GF-D8 (cell line): ENCODE results near the gene NAXD.
A peak's percentile ranks its signal among the peaks of the same experiment; 100 is the strongest.
"Not testable (repeated sequence)": the region's sequence is repeated elsewhere in the genome, so short reads cannot be mapped to it uniquely, and the experiment has no call there.

Experiments
- DNase-seq: peaks from one replicate; lab custom pipeline; 2025; lab: John Stamatoyannopoulos, UW

NAXD gene

GRCh38 chr13:110615322-110616102 lies at the start of gene NAXD:
TSS of gene NAXD (plus strand) at chr13:110615545. CDS start at chr13:110615602, 57 bp downstream.
- DNase-seq = peak; percentile 54

GRCh38 chr13:110566171-110566570 lies 49.2 kb upstream of the NAXD start:
- DNase-seq = no peak

GRCh38 chr13:110568612-110569011 lies 46.7 kb upstream of the NAXD start:
- no peak for DNase-seq

GRCh38 chr13:110569962-110570361 lies 45.4 kb upstream of the NAXD start:
- DNase-seq = not testable (repeated sequence)

DNA sequence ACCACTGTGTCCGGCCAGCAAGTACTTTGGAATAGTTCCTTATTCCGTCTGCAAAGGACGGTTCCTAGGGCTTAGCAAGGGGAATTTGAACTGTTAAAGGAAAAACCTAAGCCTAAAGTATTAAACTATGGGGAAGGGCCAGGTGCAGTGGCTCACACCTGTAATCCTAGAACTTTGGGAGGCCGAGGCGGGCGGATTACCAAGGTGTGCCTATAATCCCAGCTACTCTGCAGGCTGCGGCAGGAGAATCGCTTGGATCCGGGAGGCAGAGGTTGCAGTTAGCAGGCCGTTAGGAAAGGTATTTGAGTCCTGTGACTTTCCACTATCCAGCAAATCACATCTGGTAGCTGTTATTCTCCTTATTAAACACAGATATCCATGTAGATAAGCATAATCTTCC lies 44.5 kb upstream of the NAXD start:
- no peak for DNase-seq

GRCh38 chr13:110571896-110572777 lies 43.2 kb upstream of the NAXD start:
- no peak for DNase-seq

- no peak for DNase-seq
Observed at GRCh38 chr13:110572778-110573118, 42.6 kb upstream of the NAXD start.

DNA sequence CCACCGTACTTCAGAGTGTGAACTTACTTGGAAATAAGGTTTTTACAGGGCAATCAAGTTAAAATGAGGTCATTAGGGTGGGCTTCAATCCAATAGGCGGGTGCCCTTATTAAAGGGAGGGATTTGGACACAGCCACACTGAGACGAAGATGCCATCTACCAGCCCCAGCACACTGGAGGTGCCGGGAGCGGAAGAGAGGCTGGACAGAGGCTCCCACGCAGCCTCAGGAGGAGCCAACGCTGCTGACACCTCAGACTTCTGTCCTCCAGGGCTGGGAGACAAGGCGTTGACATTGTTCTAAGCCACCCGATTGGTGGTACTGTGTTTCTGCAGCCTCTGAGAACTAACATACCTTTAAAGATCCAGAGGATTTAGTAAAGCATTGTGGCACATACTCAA lies 41.2 kb upstream of the NAXD start:
- DNase-seq = no peak

- DNase-seq = peak; percentile 75
Observed at GRCh38 chr13:110575322-110576069, 39.8 kb upstream of the NAXD start.

- no peak for DNase-seq
Observed at GRCh38 chr13:110576070-110576394, 39.3 kb upstream of the NAXD start.

- DNase-seq = no peak
Observed at GRCh38 chr13:110576736-110577476, 38.4 kb upstream of the NAXD start.

- DNase-seq = no peak
Observed at GRCh38 chr13:110578363-110578762, 37.0 kb upstream of the NAXD start.

GRCh38 chr13:110580800-110581199 lies 34.5 kb upstream of the NAXD start:
- DNase-seq = no peak

DNA sequence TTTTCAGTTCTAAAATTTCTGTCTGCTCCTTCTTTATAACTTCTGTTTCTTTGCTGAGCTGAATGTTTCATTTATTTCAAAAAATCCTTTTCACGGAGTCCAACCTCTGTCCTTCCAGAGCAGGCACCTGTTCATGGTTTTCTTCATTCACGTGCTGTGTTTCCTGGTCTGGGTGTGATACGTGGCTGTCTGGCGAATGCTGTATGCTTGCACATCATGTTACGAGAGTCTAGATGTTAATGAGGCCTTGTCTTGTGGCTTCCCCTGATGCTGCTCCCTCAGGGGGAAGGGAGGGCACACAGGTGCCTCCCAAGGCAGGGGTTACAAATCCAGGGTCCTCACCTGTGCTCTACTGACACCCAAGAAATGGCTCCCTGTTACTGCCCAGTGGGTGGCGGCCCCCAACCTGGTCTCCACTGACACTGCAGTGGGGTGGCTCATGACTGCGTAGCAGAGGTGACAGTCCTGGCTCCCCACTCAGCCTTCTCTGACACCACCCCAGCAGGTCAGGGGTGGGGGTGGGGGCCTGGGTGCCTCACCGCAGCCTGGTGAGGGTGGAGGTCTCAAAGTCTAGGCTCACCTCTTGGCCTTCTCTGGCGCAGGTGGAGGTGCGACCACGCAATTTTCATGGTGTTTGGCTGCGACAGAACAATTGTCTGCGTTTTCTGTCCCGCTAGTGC lies 33.7 kb upstream of the NAXD start:
- no peak for DNase-seq

DNA sequence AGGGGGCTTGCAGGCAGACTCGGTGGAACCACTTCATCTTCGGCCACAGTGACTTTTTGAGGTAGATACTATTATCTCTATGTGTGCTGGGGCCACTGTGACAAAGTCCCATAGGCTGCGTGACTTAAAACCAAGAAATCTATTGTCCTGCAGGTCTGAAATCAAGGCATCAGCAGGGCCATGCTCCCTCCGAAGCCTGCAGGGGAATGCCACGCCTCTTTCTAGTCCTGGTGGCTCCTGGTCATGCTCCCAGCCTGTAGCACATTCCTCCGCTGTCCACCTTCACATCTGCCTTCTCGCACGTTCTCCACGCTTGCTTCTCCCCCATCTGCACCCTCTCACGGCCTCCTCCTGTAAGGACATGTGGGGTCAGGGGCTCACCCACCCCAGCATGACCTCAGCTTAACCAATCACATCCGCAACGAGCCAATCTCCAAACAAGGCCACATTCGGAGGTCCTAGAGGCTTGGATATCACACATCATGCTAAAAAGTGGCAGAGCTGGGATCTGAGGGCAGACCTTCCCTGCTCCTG lies 32.9 kb upstream of the NAXD start:
- DNase-seq = no peak

DNA sequence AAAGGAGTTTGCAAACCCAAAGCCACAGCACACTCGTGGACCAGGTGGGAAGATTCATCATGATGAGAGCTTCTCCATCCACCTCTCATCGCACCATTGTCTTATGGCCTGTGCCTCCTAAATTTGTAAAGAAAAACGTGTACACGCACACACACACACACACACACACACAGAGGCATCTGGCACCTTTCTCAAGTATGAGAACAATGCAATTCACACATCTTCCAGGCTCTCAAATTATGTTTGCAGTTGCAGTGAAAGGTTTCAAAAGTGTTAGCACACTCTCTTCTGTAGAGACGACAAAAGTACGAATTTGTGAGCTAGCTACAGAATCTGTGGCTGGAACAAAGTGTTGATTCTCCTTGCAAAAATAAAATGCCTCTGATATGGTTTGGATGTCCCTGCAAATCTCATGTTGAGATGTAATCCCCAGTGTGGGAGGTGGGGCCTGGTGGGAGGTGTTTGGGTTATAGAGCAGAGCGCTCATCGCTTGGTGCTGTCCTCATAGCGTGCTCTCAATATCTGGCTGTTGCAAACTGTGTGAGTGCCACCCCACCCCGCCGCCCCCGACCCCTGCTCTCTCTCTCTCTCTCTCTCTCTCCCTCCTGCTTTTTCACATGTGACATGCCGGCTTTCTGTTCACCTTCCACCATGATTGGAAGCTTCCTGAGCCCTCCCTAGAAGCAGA lies 32.0 kb upstream of the NAXD start:
- no peak for DNase-seq

DNA sequence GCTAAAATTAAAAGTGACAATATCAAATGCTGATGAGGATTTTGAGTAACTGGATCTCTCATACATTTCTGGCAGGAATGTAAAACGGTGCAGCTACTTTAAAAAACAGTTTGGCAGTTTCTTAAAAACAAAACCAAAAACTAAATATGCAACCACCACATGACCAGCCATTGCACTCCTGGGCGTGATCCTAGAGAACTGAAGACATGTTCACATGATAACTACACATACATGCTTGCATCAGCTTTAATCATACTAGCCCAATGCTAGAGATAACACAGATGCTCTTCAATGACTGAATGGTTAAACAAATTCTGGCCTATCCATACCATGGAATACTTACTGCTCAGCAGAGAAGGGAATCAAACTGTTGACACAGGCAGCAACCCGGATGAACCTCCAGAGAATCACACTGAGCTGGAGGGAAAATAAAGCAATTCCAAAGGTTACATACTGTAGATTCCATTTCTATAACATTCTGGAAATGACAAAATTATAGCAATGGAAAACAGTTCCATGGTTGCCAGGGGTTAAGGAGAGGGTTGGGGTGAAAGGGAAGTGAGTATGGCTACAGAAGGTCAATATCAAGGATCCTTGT lies 25.5 kb upstream of the NAXD start:
- no peak for DNase-seq

- DNase-seq = no peak
Observed at GRCh38 chr13:110590577-110590976, 24.8 kb upstream of the NAXD start.

GRCh38 chr13:110592665-110593064 lies 22.7 kb upstream of the NAXD start:
- no peak for DNase-seq
